GM23338 (cell line): ENCODE measurements around the gene SHB.

ENCODE experiments used
- CREB1 ChIP-seq: fragments of 250-450 bp; sonication (Bioruptor Pico); IDR thresholded peaks from 2 replicates; pipeline ENCODE4 v1.5.0; 2020; ENCODE audit warnings: low read depth, mild to moderate bottlenecking, moderate library complexity
- CTCF ChIP-seq, 2 experiments: fragments of 200-600 bp in 1 of 2; sonication (generic) in 1 of 2; conservative IDR thresholded peaks; 2 replicates each; pipeline versions ENCODE4 v1.5.1 to v1.6.1; 2016 to 2017; ENCODE audit warnings: antibody characterized with exemption in 2 of 2, low read depth in 2 of 2, mild to moderate bottlenecking in 2 of 2, moderate library complexity in 1 of 2
- EZH2 ChIP-seq: fragments of 200-600 bp; sonication (generic); IDR thresholded peaks from one replicate; pipeline ENCODE4 v1.8.0; 2017; ENCODE audit warnings: antibody characterized with exemption, mild to moderate bottlenecking, low read depth; ENCODE audit not compliant: unreplicated experiment
- EZH2phosphoT487 ChIP-seq: fragments of 200-600 bp; sonication (generic); IDR thresholded peaks from one replicate; pipeline ENCODE4 v1.8.1; 2018; ENCODE audit warnings: antibody characterized with exemption; ENCODE audit not compliant: unreplicated experiment
- NANOG ChIP-seq: IDR thresholded peaks from 2 replicates; pipeline ENCODE4 v1.6.1; 2016; ENCODE audit warnings: antibody characterized with exemption, borderline replicate concordance
- POLR2AphosphoS5 ChIP-seq: IDR thresholded peaks from 2 replicates; pipeline ENCODE4 v1.6.1; 2016; ENCODE audit warnings: antibody characterized with exemption, low read depth
- STAT1 ChIP-seq: IDR thresholded peaks from one replicate; pipeline ENCODE4 v1.6.1; 2016; ENCODE audit warnings: antibody characterized with exemption; ENCODE audit not compliant: unreplicated experiment
- ZNF114 ChIP-seq: fragments of 250-450 bp; sonication (Bioruptor Pico); IDR thresholded peaks from 2 replicates; pipeline ENCODE4 v1.5.0; 2020; ENCODE audit warnings: mild to moderate bottlenecking, moderate library complexity
- ZNF331 ChIP-seq: fragments of 250-450 bp; sonication (Bioruptor Pico); IDR thresholded peaks from 2 replicates; pipeline ENCODE4 v1.5.0; 2020; ENCODE audit warnings: low read depth, mild to moderate bottlenecking, moderate library complexity
- ZNF462 ChIP-seq: fragments of 250-450 bp; sonication (Bioruptor Pico); IDR thresholded peaks from 2 replicates; pipeline ENCODE4 v1.5.0; 2020; ENCODE audit warnings: mild to moderate bottlenecking, moderate library complexity
- TF ChIP-seq, protein P1 (sequence below): IDR thresholded peaks from 2 replicates; pipeline ENCODE4 v1.6.1; 2016; ENCODE audit warnings: antibody characterized with exemption

- TF ChIP-seq CTCF (conservative IDR thresholded peaks at IDR 0.05; ENCODE audit: low read depth in 2 of 2) (no peak), EZH2 (no peak), CREB1 (CRISPR knock-in tag) (no peak), ZNF114 (no peak), POLR2AphosphoS5 (no peak), NANOG (no peak), STAT1 (no peak), EZH2phosphoT487 (no peak), ZNF331 (no peak), ZNF462 (no peak)
- TF ChIP-seq, protein P1, sequence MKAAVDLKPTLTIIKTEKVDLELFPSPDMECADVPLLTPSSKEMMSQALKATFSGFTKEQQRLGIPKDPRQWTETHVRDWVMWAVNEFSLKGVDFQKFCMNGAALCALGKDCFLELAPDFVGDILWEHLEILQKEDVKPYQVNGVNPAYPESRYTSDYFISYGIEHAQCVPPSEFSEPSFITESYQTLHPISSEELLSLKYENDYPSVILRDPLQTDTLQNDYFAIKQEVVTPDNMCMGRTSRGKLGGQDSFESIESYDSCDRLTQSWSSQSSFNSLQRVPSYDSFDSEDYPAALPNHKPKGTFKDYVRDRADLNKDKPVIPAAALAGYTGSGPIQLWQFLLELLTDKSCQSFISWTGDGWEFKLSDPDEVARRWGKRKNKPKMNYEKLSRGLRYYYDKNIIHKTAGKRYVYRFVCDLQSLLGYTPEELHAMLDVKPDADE: no peak
These were observed 99.3 kb downstream of the SHB start for GRCh38 chr9:37969558-37970300.
